ENCODE measurements around the gene CAPZB.
"Not testable (repeated sequence)": the region's sequence is repeated elsewhere in the genome, so short reads cannot be mapped to it uniquely, and the experiment has no call there.

Gene CAPZB

DNA sequence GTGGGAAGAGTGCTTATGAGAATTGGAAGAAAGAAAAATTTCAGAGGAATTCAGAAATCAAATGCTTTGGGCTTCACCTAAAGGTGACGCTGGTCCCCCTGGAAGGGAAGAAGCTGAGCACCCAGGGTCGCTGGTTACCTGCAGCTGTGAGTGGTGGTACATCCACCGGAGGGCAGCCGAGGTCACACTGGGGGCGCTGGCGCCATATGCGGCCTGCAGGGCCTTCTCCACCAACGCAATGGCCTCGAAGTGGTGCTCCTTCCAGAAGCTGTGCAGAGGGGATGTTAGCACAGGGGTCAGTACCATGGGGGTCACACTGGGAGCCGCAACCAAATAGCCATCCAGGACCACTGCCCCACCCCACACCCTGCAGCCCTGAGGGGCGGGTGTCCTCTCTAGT is 179.5 kb downstream of the CAPZB start:
- Histone ChIP-seq H4K20me1 (ENCODE audit: insufficient read depth, low read length, poor library complexity, severe bottlenecking) (peaks cover under 1% of the 10 kb centered on the region), H3K4me2 (ENCODE audit: low read depth, low read length, poor library complexity, severe bottlenecking) (no peak overlapping the region), H3K9me2 (replicated peaks; ENCODE audit: low read depth, low read length) (no peaks in the 10 kb centered on the region), H3K36me3 (ENCODE audit: insufficient read depth, low read length) (peaks cover 26% of the 10 kb centered on the region; the same call in 1 of the 2 replicates), H3K4me3 (ENCODE audit: low read length, poor library complexity, severe bottlenecking) (no peak overlapping the region), H3K79me2 (ENCODE audit: insufficient read depth, low read length) (peaks cover 19% of the 10 kb centered on the region), H3K9ac (ENCODE audit: low read depth, low read length, poor library complexity, severe bottlenecking) (no peak overlapping the region), H3K4me1 (ENCODE audit: insufficient read depth, low read length, poor library complexity, severe bottlenecking) (peaks cover 3% of the 10 kb centered on the region), H3F3A (ENCODE audit: low read depth) (no peaks in the 10 kb centered on the region), H2AFZ (ENCODE audit: low read length) (no peak overlapping the region), H3K9me3 (ENCODE audit: insufficient read depth, low read depth, low read length) (no peaks in the 10 kb centered on the region), H3K27me3 (ENCODE audit: insufficient read depth, low read length, poor library complexity, severe bottlenecking) (no peaks in the 10 kb centered on the region)
- TF ChIP-seq EZH2phosphoT487 (IDR thresholded peaks at IDR 0.05; ENCODE audit: borderline replicate concordance) (no peak), CTCF (conservative IDR thresholded peaks at IDR 0.05; ENCODE audit: low read length) (no peak)

GRCh38 chr1:19304081-19304480 is 181.3 kb downstream of the CAPZB start:
- not testable (repeated sequence) for H3K9ac ChIP-seq (ENCODE audit: low read depth, low read length, poor library complexity, severe bottlenecking); H3F3A ChIP-seq (ENCODE audit: low read depth); H3K9me3 ChIP-seq (ENCODE audit: insufficient read depth, low read depth, low read length); H3K27me3 ChIP-seq (ENCODE audit: insufficient read depth, low read length, poor library complexity, severe bottlenecking); H2AFZ ChIP-seq (ENCODE audit: low read length); H3K4me1 ChIP-seq (ENCODE audit: insufficient read depth, low read length, poor library complexity, severe bottlenecking); H3K79me2 ChIP-seq (ENCODE audit: insufficient read depth, low read length); H3K9me2 ChIP-seq (replicated peaks; ENCODE audit: low read depth, low read length); H3K4me2 ChIP-seq (ENCODE audit: low read depth, low read length, poor library complexity, severe bottlenecking); H4K20me1 ChIP-seq (ENCODE audit: insufficient read depth, low read length, poor library complexity, severe bottlenecking); H3K4me3 ChIP-seq (ENCODE audit: low read length, poor library complexity, severe bottlenecking)
- H3K36me3 ChIP-seq (ENCODE audit: insufficient read depth, low read length) = peaks cover 26% of the 10 kb centered on the region; the same call in 1 of the 2 replicates

- no peak overlapping the region for H2AFZ ChIP-seq (ENCODE audit: low read length)
- peaks cover 2% of the 10 kb centered on the region; the same call in 1 of the 2 replicates for H3K9me3 ChIP-seq (ENCODE audit: insufficient read depth, low read depth, low read length)
- no peaks in the 10 kb centered on the region for H3K4me1 ChIP-seq (ENCODE audit: insufficient read depth, low read length, poor library complexity, severe bottlenecking)
- H3K9me2 ChIP-seq (replicated peaks; ENCODE audit: low read depth, low read length) = no peaks in the 10 kb centered on the region
- H4K20me1 ChIP-seq (ENCODE audit: insufficient read depth, low read length, poor library complexity, severe bottlenecking) = no peaks in the 10 kb centered on the region
- H3K79me2 ChIP-seq (ENCODE audit: insufficient read depth, low read length) = no peaks in the 10 kb centered on the region
- H3K36me3 ChIP-seq (ENCODE audit: insufficient read depth, low read length) = peaks cover 17% of the 10 kb centered on the region; the same call in 1 of the 2 replicates
- H3K4me2 ChIP-seq (ENCODE audit: low read depth, low read length, poor library complexity, severe bottlenecking) = no peak overlapping the region
- H3K27me3 ChIP-seq (ENCODE audit: insufficient read depth, low read length, poor library complexity, severe bottlenecking) = no peaks in the 10 kb centered on the region
- H3F3A ChIP-seq (ENCODE audit: low read depth) = no peaks in the 10 kb centered on the region
- H3K4me3 ChIP-seq (ENCODE audit: low read length, poor library complexity, severe bottlenecking) = no peak overlapping the region
- H3K9ac ChIP-seq (ENCODE audit: low read depth, low read length, poor library complexity, severe bottlenecking) = no peak overlapping the region
- no peak for TF ChIP-seq CTCF (conservative IDR thresholded peaks at IDR 0.05; ENCODE audit: low read length)
These were observed 185.1 kb downstream of the CAPZB start for GRCh38 chr1:19300211-19300610.

GRCh38 chr1:19294638-19295037 is 190.7 kb downstream of the CAPZB start:
- H3K9ac ChIP-seq (ENCODE audit: low read depth, low read length, poor library complexity, severe bottlenecking) = no peak overlapping the region
- no peaks in the 10 kb centered on the region for H3K9me2 ChIP-seq (replicated peaks; ENCODE audit: low read depth, low read length)
- H4K20me1 ChIP-seq (ENCODE audit: insufficient read depth, low read length, poor library complexity, severe bottlenecking) = no peaks in the 10 kb centered on the region
- H3K9me3 ChIP-seq (ENCODE audit: insufficient read depth, low read depth, low read length) = peaks cover 10% of the 10 kb centered on the region; the same call in 1 of the 2 replicates
- H3K4me1 ChIP-seq (ENCODE audit: insufficient read depth, low read length, poor library complexity, severe bottlenecking) = no peaks in the 10 kb centered on the region
- H3K36me3 ChIP-seq (ENCODE audit: insufficient read depth, low read length) = no peaks in the 10 kb centered on the region
- no peak for TF ChIP-seq CTCF (conservative IDR thresholded peaks at IDR 0.05; ENCODE audit: low read length)
- TF ChIP-seq EZH2phosphoT487 (IDR thresholded peaks at IDR 0.05; ENCODE audit: borderline replicate concordance) = no peak
- H3K4me2 ChIP-seq (ENCODE audit: low read depth, low read length, poor library complexity, severe bottlenecking) = no peak overlapping the region
- no peaks in the 10 kb centered on the region for H3K79me2 ChIP-seq (ENCODE audit: insufficient read depth, low read length)
- H3K4me3 ChIP-seq (ENCODE audit: low read length, poor library complexity, severe bottlenecking) = no peak overlapping the region
- no peaks in the 10 kb centered on the region for H3K27me3 ChIP-seq (ENCODE audit: insufficient read depth, low read length, poor library complexity, severe bottlenecking)
- H2AFZ ChIP-seq (ENCODE audit: low read length) = no peak overlapping the region
- H3F3A ChIP-seq (ENCODE audit: low read depth) = no peaks in the 10 kb centered on the region

Data from Loucy (cell line).